Activated CD8-positive, alpha-beta T cell treated with anti-CD3 and anti-CD28 coated beads for 36 hours (primary cell): Measurements from ENCODE around the gene TC2N. TPM values are rescaled to one million over a fixed set of nuclear protein-coding genes. Genes with fewer than 3 reads are reported as not detected.

Experiments
- ATAC-seq: fragments of 200-7000 bp; cut with Tn5 transposase; one replicate; pipeline ENCODE4 v1.10.0; 2021; ENCODE audit warnings: mild to moderate bottlenecking, moderate library complexity
- CTCF ChIA-PET: fragments of 350-600 bp; sonication (Branson Sonifier 250); formaldehyde crosslinking; loops from one replicate; lab custom pipeline; 2021; ENCODE audit warnings: antibody characterized with exemption; lab: Charles Lee
- POLR2A ChIA-PET: fragments of 350-600 bp; sonication (Branson Sonifier 250); formaldehyde crosslinking; loops from one replicate; lab custom pipeline; 2021; ENCODE audit warnings: antibody characterized with exemption; lab: Charles Lee
- DNase-seq: peaks from one replicate; pipeline ENCODE4 v3.0.0-alpha.2; 2020
- H3K27ac Mint-ChIP-seq: one replicate; pipeline ENCODE4 v1.8.0; 2021; ENCODE audit warnings: mild to moderate bottlenecking, mixed read lengths
- H3K27me3 Mint-ChIP-seq: one replicate; pipeline ENCODE4 v1.8.0; 2021; ENCODE audit warnings: mixed read lengths
- H3K36me3 Mint-ChIP-seq: one replicate; pipeline ENCODE4 v1.8.0; 2021; ENCODE audit warnings: low read depth, mixed read lengths
- H3K4me1 Mint-ChIP-seq: one replicate; pipeline ENCODE4 v1.8.0; 2021; ENCODE audit warnings: low read depth, mixed read lengths
- H3K4me3 Mint-ChIP-seq: one replicate; pipeline ENCODE4 v1.8.0; 2021; ENCODE audit warnings: mild to moderate bottlenecking, moderate library complexity, mixed read lengths
- H3K9me3 Mint-ChIP-seq: one replicate; pipeline ENCODE4 v1.8.0; 2021; ENCODE audit warnings: mixed read lengths
- intact Hi-C: fragments of 100-400 bp; cut with micrococcal nuclease; formaldehyde crosslinking; loops from one replicate; pipeline ENCODE4 v1.10.0; 2022
- total RNA-seq, 2 experiments: library from RNA; stranded (reverse); gene quantifications; one replicate each; pipeline ENCODE4 v1.2.3, GENCODE V29; 2021
- TF ChIP-seq, protein P1 (sequence below): fragments of 200-600 bp; IDR thresholded peaks from one replicate; pipeline ENCODE4 v1.8.0; 2022; ENCODE audit warnings: antibody characterized with exemption, mild to moderate bottlenecking

Gene TC2N
- total RNA-seq, 2 experiments from 2014 or later = 28.5 to 32.5 TPM

DNA sequence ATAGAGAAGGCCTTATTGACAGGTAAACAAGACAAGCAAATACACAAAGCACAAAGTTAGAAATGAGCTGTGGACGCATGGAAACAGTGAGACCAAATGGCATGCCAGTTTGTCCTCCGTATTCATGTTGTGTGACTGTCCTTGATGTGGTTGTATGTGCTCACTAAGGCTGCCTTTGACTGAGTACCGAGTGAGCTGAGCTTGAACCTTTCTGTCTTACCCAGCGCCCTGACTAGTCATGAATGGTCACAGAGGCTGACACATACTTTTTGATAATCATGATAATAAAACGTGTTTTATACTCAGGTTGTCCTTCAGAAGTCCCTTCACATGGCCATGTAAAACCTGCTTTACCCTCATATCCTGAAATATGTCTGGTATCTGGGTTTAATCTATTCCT lies 134.9 kb downstream of the TC2N start:
- H3K27ac Mint-ChIP-seq = no peak overlapping the region
- intact Hi-C loops = no loop called here
- ATAC-seq (peak; percentile 76), DNase-seq (peak; percentile 12)
- H3K27me3 Mint-ChIP-seq = no peaks in the 10 kb centered on the region
- H3K9me3 Mint-ChIP-seq = no peaks in the 10 kb centered on the region
- H3K4me1 Mint-ChIP-seq = peaks cover 16% of the 10 kb centered on the region
- H3K4me3 Mint-ChIP-seq = no peak overlapping the region
- TF ChIP-seq, protein P1, sequence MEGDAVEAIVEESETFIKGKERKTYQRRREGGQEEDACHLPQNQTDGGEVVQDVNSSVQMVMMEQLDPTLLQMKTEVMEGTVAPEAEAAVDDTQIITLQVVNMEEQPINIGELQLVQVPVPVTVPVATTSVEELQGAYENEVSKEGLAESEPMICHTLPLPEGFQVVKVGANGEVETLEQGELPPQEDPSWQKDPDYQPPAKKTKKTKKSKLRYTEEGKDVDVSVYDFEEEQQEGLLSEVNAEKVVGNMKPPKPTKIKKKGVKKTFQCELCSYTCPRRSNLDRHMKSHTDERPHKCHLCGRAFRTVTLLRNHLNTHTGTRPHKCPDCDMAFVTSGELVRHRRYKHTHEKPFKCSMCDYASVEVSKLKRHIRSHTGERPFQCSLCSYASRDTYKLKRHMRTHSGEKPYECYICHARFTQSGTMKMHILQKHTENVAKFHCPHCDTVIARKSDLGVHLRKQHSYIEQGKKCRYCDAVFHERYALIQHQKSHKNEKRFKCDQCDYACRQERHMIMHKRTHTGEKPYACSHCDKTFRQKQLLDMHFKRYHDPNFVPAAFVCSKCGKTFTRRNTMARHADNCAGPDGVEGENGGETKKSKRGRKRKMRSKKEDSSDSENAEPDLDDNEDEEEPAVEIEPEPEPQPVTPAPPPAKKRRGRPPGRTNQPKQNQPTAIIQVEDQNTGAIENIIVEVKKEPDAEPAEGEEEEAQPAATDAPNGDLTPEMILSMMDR = no peak
- ChIA-PET CTCF (interaction anchor here (0.9 kb wide), 1 partner anchor 167 kb away, joined by 3 read pairs; no protein-coding TSS in a partner anchor), POLR2A (interaction anchor here (0.6 to 1.2 kb wide), 2 partner anchors 228 to 313 kb away, joined by 3 to 5 read pairs; no protein-coding TSS in a partner anchor)
- no peaks in the 10 kb centered on the region for H3K36me3 Mint-ChIP-seq

DNA sequence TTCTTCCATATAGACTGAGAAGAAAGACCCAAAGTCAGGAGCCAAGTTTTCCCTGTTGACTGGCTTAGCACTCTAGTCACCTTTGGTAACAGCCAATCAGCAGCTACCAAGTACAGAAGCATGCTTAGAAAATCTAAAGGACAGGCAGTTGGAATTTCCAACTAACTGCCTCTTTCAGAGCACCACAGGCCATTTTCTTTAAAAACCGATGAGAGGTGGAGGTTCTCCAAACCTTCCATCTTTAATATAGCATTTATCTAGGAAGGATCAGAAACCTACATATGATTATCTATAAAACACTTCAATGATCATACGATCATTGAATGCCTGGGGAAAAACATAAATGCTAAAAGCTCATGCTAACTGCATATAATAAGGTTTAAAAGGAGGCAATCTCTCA lies 135.3 kb downstream of the TC2N start, which contains the start of gene CATSPERB:
Gene CATSPERB (minus strand): TSS at position 101 of the 400 bp plus-strand sequence. CDS start 2,607 bp downstream, outside the sequence.
- no peak within 1 kb of the TSS for H3K4me3 Mint-ChIP-seq
- no peak within 1 kb of the TSS for H3K27ac Mint-ChIP-seq
- TF ChIP-seq, protein P1 = no peak
- ChIA-PET POLR2A (interaction anchor here (0.6 to 1.2 kb wide), 2 partner anchors 228 to 313 kb away, joined by 3 to 5 read pairs; no protein-coding TSS in a partner anchor), CTCF (interaction anchor here (1.1 kb wide), 1 partner anchor 179 kb away, joined by 4 read pairs; no protein-coding TSS in a partner anchor)
- no peaks in the 10 kb centered on the region for H3K27me3 Mint-ChIP-seq
- H3K36me3 Mint-ChIP-seq = no peaks in the 10 kb centered on the region
- ATAC-seq (no peak), DNase-seq (no peak)
- intact Hi-C loops = no loop called here
- H3K4me1 Mint-ChIP-seq = peaks cover 16% of the 10 kb centered on the region
- H3K9me3 Mint-ChIP-seq = no peaks in the 10 kb centered on the region

DNA sequence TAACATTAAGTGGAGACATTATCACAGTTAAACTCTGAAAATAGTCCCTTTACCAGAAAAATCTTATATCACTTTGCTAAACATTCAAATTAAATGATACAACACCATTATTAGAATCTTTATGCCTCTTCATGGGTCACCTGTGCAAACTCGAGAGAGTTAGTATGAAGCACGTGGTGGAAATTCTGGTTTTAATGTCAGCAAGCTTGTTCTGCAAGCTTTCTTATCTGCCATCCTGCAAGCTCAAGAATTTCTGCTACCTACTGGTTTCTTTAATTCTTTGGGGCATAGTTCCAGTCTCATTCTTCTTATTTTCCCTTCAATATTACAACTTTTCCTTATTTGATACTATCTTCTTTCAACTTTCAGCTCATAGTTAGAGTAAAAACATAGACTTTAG lies 136.3 kb downstream of the TC2N start:
- no peaks in the 10 kb centered on the region for H3K27me3 Mint-ChIP-seq
- CTCF ChIA-PET = interaction anchor here (1.1 kb wide), 1 partner anchor 180 kb away, joined by 4 read pairs; no protein-coding TSS in a partner anchor

DNA sequence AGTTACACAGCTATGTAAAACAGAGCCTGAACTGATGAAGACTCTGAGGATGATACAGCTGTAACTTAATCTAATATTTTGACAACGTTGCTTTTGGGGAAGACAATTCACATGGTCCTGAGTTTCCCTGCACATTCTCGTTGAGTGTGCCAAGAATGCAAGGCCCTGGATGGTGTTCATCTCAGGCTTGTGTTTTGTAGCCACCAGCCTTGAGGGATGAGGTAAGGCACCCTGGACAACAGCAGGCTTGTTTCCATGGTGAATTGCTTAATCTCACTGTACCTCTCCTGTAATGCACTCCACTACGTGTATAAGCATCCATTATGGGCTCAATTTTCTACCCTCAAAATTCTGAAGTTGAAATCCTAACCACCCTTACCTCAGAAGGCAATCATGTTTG lies 137.6 kb downstream of the TC2N start:
- H3K9me3 Mint-ChIP-seq = no peaks in the 10 kb centered on the region
- DNase-seq (no peak), ATAC-seq (no peak)
- intact Hi-C loops = loop anchor here (5.0 kb wide), 1 partner anchor 163 kb away; no protein-coding TSS in a partner anchor
- H3K4me1 Mint-ChIP-seq = peaks cover 16% of the 10 kb centered on the region
- H3K27ac Mint-ChIP-seq = no peak overlapping the region
- ChIA-PET CTCF (no interaction called here), POLR2A (no interaction called here)
- no peaks in the 10 kb centered on the region for H3K27me3 Mint-ChIP-seq
- H3K4me3 Mint-ChIP-seq = no peak overlapping the region
- TF ChIP-seq, protein P1 = no peak
- H3K36me3 Mint-ChIP-seq = no peaks in the 10 kb centered on the region

More for the DNA sequence above, 136.3 kb downstream of the TC2N start:
- DNase-seq (no peak), ATAC-seq (no peak)
- H3K27ac Mint-ChIP-seq = no peak overlapping the region
- H3K36me3 Mint-ChIP-seq = no peaks in the 10 kb centered on the region
- intact Hi-C loops = no loop called here
- TF ChIP-seq, protein P1 = no peak
- H3K4me1 Mint-ChIP-seq = peaks cover 16% of the 10 kb centered on the region
- POLR2A ChIA-PET = interaction anchor here (1.2 kb wide), 1 partner anchor 312 kb away, joined by 3 read pairs; no protein-coding TSS in a partner anchor
- H3K4me3 Mint-ChIP-seq = no peak overlapping the region
- H3K9me3 Mint-ChIP-seq = no peaks in the 10 kb centered on the region

Other genes starting within 250 kb of the TC2N start
- under 1 TPM; 0.27 to 0.60 TPM for gene CATSPERB, start 135.4 kb downstream of the TC2N start, total RNA-seq
- gene FBLN5, start 80.2 kb upstream of the TC2N start, total RNA-seq = 1 to 10 TPM; 1.3 to 1.4 TPM
- 10 to 100 TPM; 33.5 to 35.5 TPM for gene TRIP11, start 172.5 kb upstream of the TC2N start, total RNA-seq
- gene ATXN3, start 239.0 kb upstream of the TC2N start, total RNA-seq = 10 to 100 TPM; 28.4 to 29.7 TPM